Colonic mucosa (tissue), 4 donors: Measurements from ENCODE around the gene C1orf198. TPM values are rescaled to one million over a fixed set of nuclear protein-coding genes. Genes with fewer than 3 reads are reported as not detected.

Source experiments
- DNase-seq: peaks from one replicate; pipeline ENCODE4 v3.0.0-alpha.2; 2020
- H3K27ac ChIP-seq: fragments of 200-600 bp; one replicate; pipeline ENCODE4 v1.8.0; 2021
- H3K27me3 ChIP-seq: fragments of 200-600 bp; one replicate; pipeline ENCODE4 v1.8.0; 2021
- H3K36me3 ChIP-seq: fragments of 200-600 bp; one replicate; pipeline ENCODE4 v1.8.0; 2021
- H3K4me1 ChIP-seq: fragments of 200-600 bp; one replicate; pipeline ENCODE4 v1.8.0; 2021; ENCODE audit warnings: mild to moderate bottlenecking
- H3K4me3 ChIP-seq: fragments of 200-600 bp; one replicate; pipeline ENCODE4 v1.8.0; 2021
- H3K9ac ChIP-seq, 2 donors: one replicate each; pipeline ENCODE4 v1.7.0; 2013; ENCODE audit warnings: control low read depth in 2 of 2, low read depth in 2 of 2, low read length in 2 of 2
- H3K9me3 ChIP-seq: fragments of 200-600 bp; one replicate; pipeline ENCODE4 v1.8.0; 2021
- intact Hi-C: fragments of 100-400 bp; cut with DNase I; formaldehyde crosslinking; loops from one replicate; pipeline ENCODE4 v1.14.1; 2022
- total RNA-seq, 2 donors: library from RNA; stranded (reverse); fragmentation: NEBNext Ultra II Directional in 1 of 2; extraction: Animal tissue kit (Norgen Biotek cat#: 25700) in 1 of 2; gene quantifications; one replicate each; pipeline ENCODE4 v1.2.1, GENCODE V29; 2021
- TF ChIP-seq, protein P1 (sequence below): fragments of 200-600 bp; IDR thresholded peaks from one replicate; pipeline ENCODE4 v1.8.0; 2022; ENCODE audit warnings: antibody characterized with exemption, mild to moderate bottlenecking
- donor health status: healthy.
- donor health status: DM: no; HTN: no; CAD: no.
- donor health status: DM: no; HTN: no; CAD: no.

The C1orf198 gene
- total RNA-seq, 2 donors from 2014 or later = 19.1 to 24.6 TPM

DNA sequence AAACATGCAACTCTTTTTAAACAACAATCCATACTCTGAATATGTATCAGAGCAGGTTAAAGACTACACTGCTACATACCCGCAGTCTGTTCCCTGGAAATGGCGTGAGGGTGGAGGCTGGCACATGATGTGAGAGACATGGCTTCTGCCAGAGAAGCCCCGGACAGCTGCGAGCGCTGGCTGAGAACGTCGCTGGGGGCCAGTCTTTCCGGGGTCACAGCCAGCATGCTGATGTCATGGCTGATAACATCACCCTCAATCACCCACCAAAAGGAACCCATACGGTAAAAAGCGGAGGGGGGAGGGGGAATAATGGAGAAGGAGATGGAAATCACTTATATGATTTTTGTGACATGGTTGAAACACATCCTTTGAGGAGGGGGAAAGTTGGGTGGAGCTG, 29.1 kb downstream of the C1orf198 start:
- Histone ChIP-seq H3K4me3 (no peak overlapping the region), H3K4me1 (no peaks in the 10 kb centered on the region), H3K9ac (no peak overlapping the region), H3K27ac (no peak overlapping the region), H3K36me3 (no peaks in the 10 kb centered on the region), H3K27me3 (no peaks in the 10 kb centered on the region), H3K9me3 (no peaks in the 10 kb centered on the region)
- TF ChIP-seq, protein P1, sequence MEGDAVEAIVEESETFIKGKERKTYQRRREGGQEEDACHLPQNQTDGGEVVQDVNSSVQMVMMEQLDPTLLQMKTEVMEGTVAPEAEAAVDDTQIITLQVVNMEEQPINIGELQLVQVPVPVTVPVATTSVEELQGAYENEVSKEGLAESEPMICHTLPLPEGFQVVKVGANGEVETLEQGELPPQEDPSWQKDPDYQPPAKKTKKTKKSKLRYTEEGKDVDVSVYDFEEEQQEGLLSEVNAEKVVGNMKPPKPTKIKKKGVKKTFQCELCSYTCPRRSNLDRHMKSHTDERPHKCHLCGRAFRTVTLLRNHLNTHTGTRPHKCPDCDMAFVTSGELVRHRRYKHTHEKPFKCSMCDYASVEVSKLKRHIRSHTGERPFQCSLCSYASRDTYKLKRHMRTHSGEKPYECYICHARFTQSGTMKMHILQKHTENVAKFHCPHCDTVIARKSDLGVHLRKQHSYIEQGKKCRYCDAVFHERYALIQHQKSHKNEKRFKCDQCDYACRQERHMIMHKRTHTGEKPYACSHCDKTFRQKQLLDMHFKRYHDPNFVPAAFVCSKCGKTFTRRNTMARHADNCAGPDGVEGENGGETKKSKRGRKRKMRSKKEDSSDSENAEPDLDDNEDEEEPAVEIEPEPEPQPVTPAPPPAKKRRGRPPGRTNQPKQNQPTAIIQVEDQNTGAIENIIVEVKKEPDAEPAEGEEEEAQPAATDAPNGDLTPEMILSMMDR = no peak
- intact Hi-C loops = no loop called here
- DNase-seq = no peak

DNA sequence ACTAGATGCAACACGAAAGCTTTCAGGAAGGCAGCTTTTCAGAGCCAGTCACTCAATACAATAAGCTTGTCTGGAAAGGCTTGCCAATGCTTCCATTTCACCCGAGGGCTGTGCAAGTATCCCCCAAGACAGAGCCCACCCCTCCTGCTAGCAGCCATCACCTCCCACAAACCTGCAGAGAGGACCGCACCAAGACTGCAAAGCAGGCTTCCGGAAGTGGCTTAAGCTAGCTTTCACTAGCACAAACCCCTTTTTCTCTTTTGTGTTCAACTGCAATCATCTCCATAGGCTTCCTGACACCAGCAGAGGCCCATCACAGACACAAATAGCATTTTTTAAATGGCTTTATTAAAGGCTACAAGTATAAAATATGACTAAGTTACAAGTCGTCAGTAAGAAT, 31.5 kb downstream of the C1orf198 start:
- intact Hi-C loops = no loop called here
- Histone ChIP-seq H3K36me3 (no peaks in the 10 kb centered on the region), H3K4me1 (no peaks in the 10 kb centered on the region), H3K27me3 (no peaks in the 10 kb centered on the region), H3K4me3 (no peak overlapping the region), H3K27ac (no peak overlapping the region), H3K9me3 (no peaks in the 10 kb centered on the region), H3K9ac (no peak overlapping the region)
- no peak for DNase-seq
- TF ChIP-seq, protein P1 = no peak

DNA sequence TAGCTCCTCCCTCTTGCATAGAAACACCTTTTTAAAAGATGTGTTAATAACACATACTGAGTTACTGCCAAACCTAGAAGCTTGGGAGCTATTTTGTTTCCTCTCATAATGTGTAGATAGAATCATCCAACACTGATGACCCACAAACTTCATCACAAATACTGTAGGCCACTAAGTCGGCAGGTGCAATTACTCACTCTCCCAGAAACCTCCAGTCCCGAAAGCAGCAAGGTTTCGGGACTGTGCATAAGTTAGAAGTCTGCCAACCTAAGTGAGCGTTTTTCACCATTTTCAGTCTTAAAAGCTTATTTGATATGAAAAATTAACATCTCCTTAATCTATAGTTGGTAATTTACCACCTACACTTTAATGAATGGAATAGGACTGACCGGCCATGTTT, 32.0 kb downstream of the C1orf198 start:
- H3K27me3 ChIP-seq = no peaks in the 10 kb centered on the region
- H3K36me3 ChIP-seq = no peaks in the 10 kb centered on the region
- H3K4me3 ChIP-seq = no peak overlapping the region
- TF ChIP-seq, protein P1 = no peak
- no peaks in the 10 kb centered on the region for H3K9me3 ChIP-seq
- intact Hi-C loops = no loop called here
- no peak for DNase-seq
- H3K4me1 ChIP-seq = no peaks in the 10 kb centered on the region
- H3K27ac ChIP-seq = no peak overlapping the region
- H3K9ac ChIP-seq = no peak overlapping the region

DNA sequence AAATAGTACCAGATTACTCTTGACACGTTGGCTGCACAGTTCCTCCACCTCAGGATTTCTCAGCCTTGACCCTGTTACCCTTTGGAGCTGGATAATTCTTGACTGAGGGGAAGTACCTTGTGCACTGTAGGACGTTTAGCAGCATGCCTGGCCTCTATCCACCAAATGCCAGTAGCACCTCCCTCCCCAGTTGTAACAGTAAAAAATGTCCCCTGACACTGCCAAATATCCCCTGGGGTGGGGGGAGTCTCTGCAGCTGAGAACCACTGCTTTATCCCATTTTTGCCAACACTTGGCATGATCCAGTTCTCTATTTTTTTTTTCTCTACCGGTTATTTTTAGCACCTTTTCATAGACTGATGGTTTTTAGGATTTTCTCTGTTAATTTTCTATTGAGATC, 34.0 kb downstream of the C1orf198 start:
- intact Hi-C loops = no loop called here
- Histone ChIP-seq H3K36me3 (no peaks in the 10 kb centered on the region), H3K27me3 (no peaks in the 10 kb centered on the region), H3K9ac (no peak overlapping the region), H3K4me3 (no peak overlapping the region), H3K27ac (no peak overlapping the region), H3K4me1 (no peaks in the 10 kb centered on the region), H3K9me3 (no peaks in the 10 kb centered on the region)
- TF ChIP-seq, protein P1 = no peak
- DNase-seq = no peak

DNA sequence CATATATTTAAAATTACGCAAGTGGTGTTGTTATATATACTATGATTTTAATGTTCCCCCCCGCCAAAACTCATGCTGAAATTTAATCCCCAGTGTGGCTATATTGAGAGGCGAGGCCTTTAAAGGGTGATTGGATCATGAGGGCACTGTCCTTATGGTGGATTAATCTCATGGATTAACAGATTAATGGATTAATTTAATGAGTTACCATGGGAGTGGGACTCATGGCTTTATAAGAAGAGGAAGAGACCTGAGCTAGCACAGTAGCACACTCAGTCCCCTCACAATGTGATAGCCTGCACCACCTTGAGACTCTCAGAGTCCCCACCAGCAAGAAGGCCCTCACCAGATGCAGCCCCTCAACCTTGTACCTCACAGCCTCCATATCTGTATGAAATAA, 34.8 kb downstream of the C1orf198 start:
- H3K4me3 ChIP-seq = no peak overlapping the region
- H3K4me1 ChIP-seq = no peaks in the 10 kb centered on the region
- H3K27ac ChIP-seq = no peak overlapping the region
- H3K9me3 ChIP-seq = no peaks in the 10 kb centered on the region
- no peak overlapping the region for H3K9ac ChIP-seq
- intact Hi-C loops = no loop called here
- no peaks in the 10 kb centered on the region for H3K27me3 ChIP-seq
- no peak for DNase-seq
- H3K36me3 ChIP-seq = no peaks in the 10 kb centered on the region
- TF ChIP-seq, protein P1 = no peak

DNA sequence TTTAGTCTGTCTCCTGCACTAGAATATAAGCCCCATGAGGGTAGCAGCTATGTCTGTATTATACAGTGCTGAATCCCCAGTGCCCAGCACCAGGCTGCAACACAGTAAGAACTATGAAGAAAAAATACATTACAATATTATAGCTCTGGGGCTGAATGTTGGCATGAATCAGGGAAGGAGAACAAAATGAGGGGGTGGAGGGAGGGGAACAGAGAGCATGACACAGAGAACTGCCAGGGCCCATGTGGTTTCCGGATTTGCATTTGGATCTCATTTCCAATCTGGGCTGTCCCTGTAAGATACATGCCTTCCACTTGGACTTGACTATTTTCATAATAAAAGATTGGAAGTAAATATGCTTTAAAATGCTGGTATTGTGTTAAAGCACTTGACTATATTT, 35.8 kb downstream of the C1orf198 start:
- DNase-seq = no peak
- Histone ChIP-seq H3K4me1 (no peaks in the 10 kb centered on the region), H3K9me3 (no peaks in the 10 kb centered on the region), H3K4me3 (no peak overlapping the region), H3K36me3 (no peaks in the 10 kb centered on the region), H3K27me3 (no peaks in the 10 kb centered on the region), H3K9ac (no peak overlapping the region), H3K27ac (no peak overlapping the region)
- TF ChIP-seq, protein P1 = no peak
- intact Hi-C loops = no loop called here
